Dendritic cell treated with granulocyte-macrophage colony-stimulating factor and Interleukin-4, amounts not matched to agents 40 ng/mL and 50 ng/mL, for 4 days (primary cell): ENCODE data around the gene CNN3.

Experiments used
- H3K27ac Mint-ChIP-seq: one replicate; pipeline ENCODE4 v1.8.0; 2022; ENCODE audit warnings: mild to moderate bottlenecking, mixed read lengths
- H3K27me3 Mint-ChIP-seq: one replicate; pipeline ENCODE4 v1.8.0; 2022; ENCODE audit warnings: mild to moderate bottlenecking, mixed read lengths
- H3K36me3 Mint-ChIP-seq: one replicate; pipeline ENCODE4 v1.8.0; 2022; ENCODE audit warnings: low read depth, mixed read lengths
- H3K4me1 Mint-ChIP-seq: one replicate; pipeline ENCODE4 v1.8.0; 2022; ENCODE audit warnings: low read depth, mixed read lengths
- H3K4me3 Mint-ChIP-seq: one replicate; pipeline ENCODE4 v1.8.0; 2022; ENCODE audit warnings: mild to moderate bottlenecking, moderate library complexity, mixed read lengths
- H3K9me3 Mint-ChIP-seq: one replicate; pipeline ENCODE4 v1.8.0; 2022; ENCODE audit warnings: mixed read lengths
- intact Hi-C: fragments of 100-400 bp; cut with micrococcal nuclease; formaldehyde crosslinking; loops from one replicate; pipeline ENCODE4 v1.15.0; 2022

The CNN3 gene

DNA sequence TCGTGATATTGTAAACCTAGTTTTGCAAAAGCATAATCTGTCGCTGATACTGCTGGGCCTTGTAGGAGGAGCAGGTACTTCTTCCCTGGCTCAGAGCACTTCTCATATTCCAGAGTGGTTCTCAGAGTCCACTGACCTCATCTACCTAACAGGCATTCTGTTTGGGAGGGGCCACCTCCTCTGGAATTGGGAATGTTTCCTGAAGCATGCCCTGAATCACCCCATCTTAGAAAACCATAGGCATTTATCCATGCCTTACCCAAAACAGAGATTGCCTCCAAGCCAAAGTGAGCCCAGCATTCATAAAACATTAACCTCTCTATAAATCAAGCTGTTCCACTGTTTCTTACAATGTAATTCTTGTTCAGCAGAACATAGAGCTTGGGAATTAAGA, 71.6 kb downstream of the CNN3 start:
- H3K36me3 Mint-ChIP-seq, result no peaks in the 10 kb centered on the region
- H3K27ac Mint-ChIP-seq, result no peak overlapping the region
- intact Hi-C loops, result loop anchor here (5.0 kb wide), 1 partner anchor 377 kb away; the partner anchor contains the start of gene RWDD3
- H3K4me1 Mint-ChIP-seq, result no peaks in the 10 kb centered on the region
- H3K4me3 Mint-ChIP-seq, result no peak overlapping the region
- no peaks in the 10 kb centered on the region for H3K9me3 Mint-ChIP-seq
- H3K27me3 Mint-ChIP-seq, result peaks cover 25% of the 10 kb centered on the region

DNA sequence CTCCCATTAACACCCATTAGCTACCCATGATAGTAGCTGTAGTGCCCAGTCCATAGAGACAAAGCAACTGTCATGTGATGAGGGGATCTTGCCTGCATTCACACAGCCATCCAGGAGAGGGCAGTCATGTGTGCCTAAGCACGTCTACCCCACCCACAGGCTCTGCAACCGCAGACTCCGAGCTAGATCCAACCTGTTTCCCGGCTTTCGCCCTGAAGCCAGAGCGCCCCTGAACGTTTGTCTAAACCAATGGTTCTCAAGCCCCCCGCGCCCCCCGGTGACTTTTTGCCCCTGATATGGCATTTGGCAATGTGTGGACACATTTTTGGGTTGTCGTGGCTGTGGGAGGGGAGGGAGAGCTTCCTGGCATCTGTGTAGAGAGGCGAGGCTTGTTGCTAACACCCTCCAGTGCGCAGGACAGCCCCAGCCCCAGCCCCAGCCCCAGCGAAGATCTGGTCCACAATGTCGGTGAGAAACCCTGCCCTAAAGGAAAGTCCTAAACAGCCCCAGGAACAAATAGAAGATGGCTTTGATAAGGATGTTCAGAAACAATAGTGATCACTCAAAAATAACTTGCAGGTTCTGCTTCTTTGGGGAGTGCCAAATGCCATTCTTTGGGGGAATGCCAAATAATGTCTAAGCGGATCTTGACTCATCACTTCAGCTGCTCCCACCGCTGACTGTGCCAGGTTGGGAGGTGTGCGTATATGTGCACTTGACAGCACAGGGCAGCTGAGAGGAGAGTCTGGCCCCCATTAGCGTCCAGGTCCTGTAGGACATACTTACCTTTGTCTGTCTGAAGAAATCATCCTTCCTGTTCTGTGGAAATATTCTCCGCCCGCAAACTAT, 72.2 kb downstream of the CNN3 start:
- H3K27me3 Mint-ChIP-seq, result peaks cover 21% of the 10 kb centered on the region
- H3K4me1 Mint-ChIP-seq, result no peaks in the 10 kb centered on the region
- no peaks in the 10 kb centered on the region for H3K9me3 Mint-ChIP-seq
- H3K27ac Mint-ChIP-seq, result no peak overlapping the region
- H3K4me3 Mint-ChIP-seq, result no peak overlapping the region
- no peaks in the 10 kb centered on the region for H3K36me3 Mint-ChIP-seq
- intact Hi-C loops, result loop anchor here (1.0 to 5.0 kb wide), 2 partner anchors 189 to 378 kb away; partner anchors contain the start of gene RWDD3

DNA sequence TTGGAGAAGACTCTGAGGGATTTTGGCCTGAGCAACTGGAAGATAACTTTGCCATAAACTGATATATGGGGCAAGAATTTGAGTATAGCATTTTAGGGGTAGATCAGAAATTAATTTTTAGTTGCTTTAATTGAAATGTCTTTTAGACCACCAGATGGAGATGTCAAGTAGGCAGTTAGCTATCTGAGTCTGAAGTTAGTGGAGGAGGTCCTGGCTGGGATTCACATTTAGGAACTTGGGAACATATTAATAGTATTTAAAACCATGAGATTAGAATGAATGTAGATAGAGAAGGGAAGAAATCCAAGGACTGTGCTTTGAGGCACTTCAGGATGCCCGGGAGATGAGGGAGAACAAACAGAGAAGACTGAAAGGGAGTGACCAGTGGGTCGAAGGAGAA, 74.1 kb downstream of the CNN3 start:
- intact Hi-C loops, result no loop called here

DNA sequence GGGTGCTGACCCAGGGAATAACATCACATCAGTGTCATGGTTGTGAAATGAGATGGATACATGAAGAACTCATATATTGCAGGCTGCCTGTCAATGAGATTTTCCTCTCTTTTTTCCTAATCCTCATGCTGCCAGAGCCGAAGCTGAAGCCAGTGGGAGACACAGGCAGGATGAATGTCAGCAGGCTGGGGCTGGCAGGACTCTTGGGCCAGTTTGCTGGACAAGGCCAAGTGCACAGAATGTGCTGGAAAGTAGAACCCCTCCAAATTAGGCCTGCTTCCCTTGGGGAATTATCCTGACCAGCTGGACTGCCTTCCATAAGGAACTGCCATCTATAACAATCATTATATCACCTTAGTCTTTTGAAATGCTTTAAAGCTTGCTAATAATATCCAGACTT, 75.3 kb downstream of the CNN3 start:
- no peaks in the 10 kb centered on the region for H3K9me3 Mint-ChIP-seq
- no peaks in the 10 kb centered on the region for H3K4me1 Mint-ChIP-seq

More for the DNA sequence above, 74.1 kb downstream of the CNN3 start:
- no peak overlapping the region for H3K4me3 Mint-ChIP-seq
- no peak overlapping the region for H3K27ac Mint-ChIP-seq
- no peaks in the 10 kb centered on the region for H3K4me1 Mint-ChIP-seq
- H3K9me3 Mint-ChIP-seq, result no peaks in the 10 kb centered on the region
- peaks cover 8% of the 10 kb centered on the region for H3K27me3 Mint-ChIP-seq
- H3K36me3 Mint-ChIP-seq, result no peaks in the 10 kb centered on the region

More for the DNA sequence above, 75.3 kb downstream of the CNN3 start:
- Mint-ChIP-seq H3K4me3 (no peak overlapping the region), H3K27me3 (peaks cover 5% of the 10 kb centered on the region), H3K36me3 (no peaks in the 10 kb centered on the region), H3K27ac (no peak overlapping the region)
- intact Hi-C loops, result no loop called here
